Astrocyte of the cerebellum (primary cell): ENCODE data around the gene ENO4.

Experiments
- DNase-seq: peaks from one replicate; pipeline ENCODE4 v3.0.0-alpha.2; 2011; ENCODE audit warnings: low read depth
- H3K4me3 ChIP-seq: 2 replicates; pipeline ENCODE4 v1.5.1; 2011; ENCODE audit warnings: mild to moderate bottlenecking, low read depth, low read length, moderate library complexity
- CTCF ChIP-seq: IDR thresholded peaks from 2 replicates; pipeline ENCODE4 v1.5.1; 2012; ENCODE audit warnings: low read length, low read depth, moderate library complexity, mild to moderate bottlenecking; ENCODE audit errors: missing control alignments
- in situ Hi-C: cut with HindIII; loops from 2 replicates; pipeline ENCODE4 v1.10.0; 2017; ENCODE audit warnings: low sequenced_read_pairs

Gene ENO4

GRCh38 chr10:116919706-116920105 is 70.4 kb downstream of the ENO4 start:
- no peak overlapping the region for H3K4me3 ChIP-seq
- TF ChIP-seq CTCF: no peak
- no peak for DNase-seq
- in situ Hi-C loops: no loop called here

- TF ChIP-seq CTCF: no peak
- no peak for DNase-seq
- in situ Hi-C loops: no loop called here
- H3K4me3 ChIP-seq: no peak overlapping the region
Measured at GRCh38 chr10:116925056-116925455, 75.8 kb downstream of the ENO4 start.

- DNase-seq: no peak
- in situ Hi-C loops: no loop called here
- H3K4me3 ChIP-seq: no peak overlapping the region
- TF ChIP-seq CTCF: no peak
Measured at GRCh38 chr10:116926426-116926825, 77.1 kb downstream of the ENO4 start.

GRCh38 chr10:116931806-116932205 is 82.5 kb downstream of the ENO4 start:
- no peak overlapping the region for H3K4me3 ChIP-seq
- TF ChIP-seq CTCF: no peak
- DNase-seq: no peak
- in situ Hi-C loops: no loop called here
